Subcutaneous abdominal adipose tissue (tissue), 5 donors: Measurements from ENCODE around the gene MRPS5.

Experiments used
- H3K27ac ChIP-seq: one replicate; pipeline ENCODE4 v1.7.0; 2013; ENCODE audit warnings: low read depth, mild to moderate bottlenecking, inconsistent platforms, low read length, moderate library complexity
- H3K27me3 ChIP-seq, 5 donors: one replicate each; pipeline ENCODE4 v1.7.0; 2013; ENCODE audit warnings: low read length in 5 of 5, inconsistent platforms in 1 of 5; ENCODE audit not compliant: control insufficient read depth in 5 of 5, insufficient read depth in 4 of 5
- H3K36me3 ChIP-seq, 5 donors: one replicate each; pipeline ENCODE4 v1.7.0; 2013; ENCODE audit warnings: low read length in 5 of 5; ENCODE audit not compliant: control insufficient read depth in 5 of 5, insufficient read depth in 5 of 5
- H3K4me1 ChIP-seq, 5 donors: one replicate each; pipeline ENCODE4 v1.7.0; 2013; ENCODE audit warnings: low read length in 5 of 5, mild to moderate bottlenecking in 3 of 5, moderate library complexity in 1 of 5; ENCODE audit not compliant: control insufficient read depth in 5 of 5, insufficient read depth in 5 of 5
- H3K4me3 ChIP-seq, 5 donors: one replicate each; pipeline ENCODE4 v1.7.0; 2013; ENCODE audit warnings: low read length in 5 of 5, low read depth in 1 of 5
- H3K9ac ChIP-seq, 5 donors: one replicate each; pipeline ENCODE4 v1.7.0; 2013; ENCODE audit warnings: low read length in 5 of 5, mild to moderate bottlenecking in 4 of 5, moderate library complexity in 3 of 5
- H3K9me3 ChIP-seq, 5 donors: one replicate each; pipeline ENCODE4 v1.7.0; 2013; ENCODE audit warnings: low read length in 5 of 5; ENCODE audit not compliant: control insufficient read depth in 5 of 5
- donor health status: healthy.
- donor health status: healthy.
- donor health status: healthy.
- donor health status: healthy.
- donor health status: healthy.

Gene MRPS5

DNA sequence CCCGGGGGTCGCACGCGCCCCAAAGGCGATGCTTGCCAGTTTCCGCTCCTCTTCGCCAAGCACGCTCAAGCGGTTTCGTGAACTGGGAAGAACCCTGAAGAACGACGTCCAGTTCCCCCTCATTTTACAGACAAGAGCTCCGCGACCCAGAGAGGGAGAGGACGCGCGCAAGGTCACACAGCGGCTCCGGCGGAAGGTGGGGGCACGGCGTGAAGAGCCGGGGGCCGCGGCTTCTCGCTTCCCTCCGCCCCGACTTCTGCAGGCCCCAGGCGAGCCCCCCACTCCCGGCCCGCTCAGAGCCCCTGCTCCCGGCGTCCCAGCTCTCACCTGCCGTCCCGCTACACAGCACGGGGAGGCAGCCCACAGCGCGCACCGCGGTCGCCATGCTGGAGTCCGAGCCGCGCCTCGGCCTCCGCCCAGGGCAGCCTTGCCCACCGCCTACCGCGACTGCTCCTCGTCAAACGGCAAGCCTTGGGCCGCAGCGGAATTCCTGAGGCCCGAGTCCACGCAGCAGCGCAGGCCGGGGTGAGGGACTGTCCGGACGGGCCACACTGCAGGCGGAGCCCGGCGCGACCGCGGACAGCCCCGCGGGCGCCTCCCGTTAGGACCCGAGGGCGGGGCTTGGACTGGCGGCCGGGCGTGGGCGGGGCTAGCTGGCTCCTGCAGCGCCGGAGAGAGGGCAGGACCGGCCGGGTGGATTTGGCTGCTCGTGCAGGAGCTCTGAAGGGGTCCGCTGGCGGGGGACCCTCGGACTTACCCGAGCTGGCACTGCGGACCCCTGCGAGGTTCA, at the start of gene MRPS5:
Gene MRPS5 (minus strand): TSS at position 402 of the 790 bp plus-strand sequence. CDS start 17 bp downstream, at position 385.
- peaks cover 3 to 33% (median 26%) of the 10 kb centered on the region in 5 donors for H3K4me1 ChIP-seq
- no peaks in the 10 kb centered on the region for H3K27me3 ChIP-seq
- H3K36me3 ChIP-seq = peaks cover 0 to 8% (median under 1%) of the 10 kb centered on the region in 5 donors
- H3K4me3 ChIP-seq = peak within 1 kb of the TSS; percentile 90 to 99 (median 98)
- H3K27ac ChIP-seq = peak within 1 kb of the TSS; percentile 85
- H3K9me3 ChIP-seq = no peaks in the 10 kb centered on the region
- H3K9ac ChIP-seq = peak within 1 kb of the TSS; percentile 80 to 98 (median 93)

DNA sequence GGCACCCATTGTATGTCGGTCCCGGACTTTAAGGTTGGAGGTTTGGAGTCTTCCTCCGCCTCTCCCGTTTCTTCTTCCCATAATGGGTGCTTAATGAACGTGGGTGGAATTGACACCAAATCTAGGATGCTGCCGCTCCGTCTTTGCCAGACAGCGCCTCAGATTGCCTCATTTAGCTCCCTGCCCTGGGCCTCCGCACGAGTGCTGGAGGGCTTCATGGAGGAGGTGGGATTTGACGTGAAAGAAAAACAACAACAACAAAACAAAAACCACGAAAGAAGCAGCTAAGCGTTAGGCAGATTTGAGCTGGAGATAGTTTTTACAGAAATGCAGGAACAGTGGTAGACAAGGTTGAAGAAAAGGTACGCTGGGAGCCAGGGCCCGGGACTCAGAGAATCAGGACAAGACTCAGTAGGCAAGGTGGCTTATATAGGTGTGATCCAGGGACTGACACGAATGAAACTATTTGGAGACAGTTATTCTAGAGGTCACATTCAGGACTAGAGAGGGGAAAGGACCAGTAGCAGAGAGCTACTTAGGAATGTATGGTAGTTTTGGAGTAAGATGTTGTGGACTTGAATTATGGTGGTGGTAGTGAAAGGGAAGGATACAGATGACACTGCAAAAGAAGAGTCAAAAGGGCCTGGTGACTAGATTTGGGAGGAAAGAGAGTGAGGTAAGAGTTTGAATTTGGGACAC, 44.6 kb upstream of the MRPS5 start:
- Histone ChIP-seq H3K4me3 (peak overlapping the region; percentile 87 to 100 (median 97)), H3K36me3 (no peaks in the 10 kb centered on the region), H3K9ac (peak overlapping the region; percentile 82 to 100 (median 92)), H3K27ac (peak overlapping the region; percentile 97), H3K4me1 (peaks cover 7 to 25% (median 24%) of the 10 kb centered on the region in 5 donors), H3K27me3 (no peaks in the 10 kb centered on the region), H3K9me3 (no peaks in the 10 kb centered on the region)

DNA sequence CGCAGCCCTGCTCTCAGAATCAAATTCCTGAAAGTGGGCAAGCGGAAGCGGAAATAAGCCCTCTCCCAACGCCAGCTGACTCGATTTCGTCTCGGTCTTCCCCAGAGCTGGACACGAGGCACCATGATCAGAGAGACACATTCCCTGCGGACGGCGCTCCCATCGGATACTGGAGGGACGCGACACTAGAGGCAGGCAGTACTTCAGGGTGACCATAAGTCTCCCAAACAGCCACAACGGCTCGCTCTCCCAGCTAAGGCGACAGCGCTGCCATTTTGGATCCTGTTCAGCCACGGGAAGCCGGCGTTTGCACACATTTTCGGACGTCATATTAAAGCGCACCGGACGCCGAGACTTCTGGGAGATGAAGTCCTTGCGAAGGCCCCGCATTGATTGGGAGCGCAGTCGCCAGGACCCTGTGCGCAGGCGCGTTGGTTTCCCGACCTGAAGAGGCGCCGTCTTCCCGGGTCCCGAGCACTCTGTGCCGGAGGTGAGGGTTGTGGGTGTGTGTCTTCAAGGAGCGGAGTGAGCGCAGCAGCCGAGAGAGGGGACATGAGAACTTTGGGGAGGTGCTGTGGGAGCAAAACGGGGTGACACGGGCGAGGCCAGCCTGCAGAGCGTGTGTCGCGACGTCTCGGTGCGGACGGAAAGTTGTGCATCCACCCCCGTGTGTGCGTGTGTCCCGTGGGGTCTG, 43.9 kb upstream of the MRPS5 start, which contains the start of gene ZNF2:
Gene ZNF2 (plus strand): TSS at position 439 of the 694 bp plus-strand sequence. CDS start 10,418 bp downstream, outside the sequence.
- H3K9ac ChIP-seq = peak within 1 kb of the TSS; percentile 89 to 100 (median 96)
- H3K4me3 ChIP-seq = peak within 1 kb of the TSS; percentile 87 to 100 (median 97)
- peak within 1 kb of the TSS; percentile 97 for H3K27ac ChIP-seq
- no peaks in the 10 kb centered on the region for H3K9me3 ChIP-seq
- no peaks in the 10 kb centered on the region for H3K27me3 ChIP-seq
- peaks cover 7 to 25% (median 24%) of the 10 kb centered on the region in 5 donors for H3K4me1 ChIP-seq
- no peaks in the 10 kb centered on the region for H3K36me3 ChIP-seq

DNA sequence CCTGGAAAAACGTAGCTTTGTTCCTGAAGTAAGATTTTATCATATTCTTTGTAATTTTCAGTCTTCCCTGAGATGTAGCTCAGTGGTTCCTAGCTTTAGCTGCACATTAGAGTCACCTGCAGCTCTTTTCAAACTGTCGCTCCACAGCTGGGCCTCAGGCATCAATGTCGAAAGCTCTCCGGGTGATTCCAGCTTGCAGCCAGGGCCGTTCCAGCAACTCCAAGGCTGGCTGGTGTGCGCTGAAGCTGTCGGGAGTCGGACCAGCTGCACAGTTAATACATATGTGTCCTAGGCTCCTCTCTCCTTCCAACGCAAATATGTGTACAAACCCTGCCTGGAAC, 43.4 kb upstream of the MRPS5 start:
- Histone ChIP-seq H3K36me3 (no peaks in the 10 kb centered on the region), H3K27ac (peak overlapping the region; percentile 97), H3K9me3 (no peaks in the 10 kb centered on the region), H3K4me3 (peak overlapping the region; percentile 87 to 100 (median 97)), H3K27me3 (no peaks in the 10 kb centered on the region), H3K9ac (peak overlapping the region; percentile 89 to 100 (median 96)), H3K4me1 (peaks cover 7 to 28% (median 27%) of the 10 kb centered on the region in 5 donors)

DNA sequence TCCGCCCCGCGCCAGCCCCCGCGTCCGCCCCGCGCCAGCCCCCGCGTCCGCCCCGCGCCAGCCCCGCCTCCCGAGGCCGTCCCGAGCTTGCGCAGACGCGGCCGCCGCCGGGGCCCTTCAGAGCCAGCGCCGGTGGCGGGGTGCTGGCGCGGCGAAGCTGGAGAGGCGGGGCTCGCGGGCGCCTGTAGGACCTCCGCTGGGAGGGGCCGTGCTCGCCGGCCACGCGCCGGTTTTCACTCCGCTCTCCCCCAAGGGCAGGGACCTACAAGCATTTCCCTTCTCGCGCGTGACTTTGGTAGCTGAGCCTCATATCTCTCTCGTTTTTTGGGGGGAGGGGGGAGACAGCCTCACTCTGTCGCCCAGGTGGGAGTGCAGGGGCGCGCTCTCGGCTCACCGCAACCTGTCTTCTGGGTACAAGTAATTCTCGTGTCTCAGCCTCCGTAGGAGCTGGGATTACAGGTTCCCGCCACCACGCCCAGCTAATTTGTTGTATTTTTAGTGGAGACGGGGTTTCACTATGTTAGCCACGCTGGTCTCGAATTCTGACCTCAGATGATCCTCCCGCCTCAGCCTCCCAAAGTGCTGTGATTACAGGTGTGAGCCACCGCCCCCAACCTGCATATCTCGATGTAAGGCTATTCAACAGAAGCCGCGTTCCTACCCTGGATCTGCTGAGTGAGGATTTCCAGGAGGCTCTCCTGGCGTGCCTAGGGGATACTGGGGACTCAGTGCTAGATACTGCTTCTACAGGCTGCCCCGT, 38.3 kb upstream of the MRPS5 start, which contains the start of gene ZNF514:
Gene ZNF514 (minus strand): TSS at position 159 of the 760 bp plus-strand sequence. CDS start 6,595 bp downstream, outside the sequence.
- Histone ChIP-seq H3K27me3 (no peaks in the 10 kb centered on the region), H3K4me1 (peaks cover 2 to 33% (median 27%) of the 10 kb centered on the region in 5 donors), H3K36me3 (peaks cover 6 to 22% (median 22%) of the 10 kb centered on the region in 5 donors), H3K4me3 (peak within 1 kb of the TSS; percentile 74 to 93 (median 87)), H3K27ac (peak within 1 kb of the TSS; percentile 64), H3K9ac (peak within 1 kb of the TSS; percentile 72 to 89 (median 81)), H3K9me3 (peaks cover 0 to 10% (median 4%) of the 10 kb centered on the region in 5 donors)

DNA sequence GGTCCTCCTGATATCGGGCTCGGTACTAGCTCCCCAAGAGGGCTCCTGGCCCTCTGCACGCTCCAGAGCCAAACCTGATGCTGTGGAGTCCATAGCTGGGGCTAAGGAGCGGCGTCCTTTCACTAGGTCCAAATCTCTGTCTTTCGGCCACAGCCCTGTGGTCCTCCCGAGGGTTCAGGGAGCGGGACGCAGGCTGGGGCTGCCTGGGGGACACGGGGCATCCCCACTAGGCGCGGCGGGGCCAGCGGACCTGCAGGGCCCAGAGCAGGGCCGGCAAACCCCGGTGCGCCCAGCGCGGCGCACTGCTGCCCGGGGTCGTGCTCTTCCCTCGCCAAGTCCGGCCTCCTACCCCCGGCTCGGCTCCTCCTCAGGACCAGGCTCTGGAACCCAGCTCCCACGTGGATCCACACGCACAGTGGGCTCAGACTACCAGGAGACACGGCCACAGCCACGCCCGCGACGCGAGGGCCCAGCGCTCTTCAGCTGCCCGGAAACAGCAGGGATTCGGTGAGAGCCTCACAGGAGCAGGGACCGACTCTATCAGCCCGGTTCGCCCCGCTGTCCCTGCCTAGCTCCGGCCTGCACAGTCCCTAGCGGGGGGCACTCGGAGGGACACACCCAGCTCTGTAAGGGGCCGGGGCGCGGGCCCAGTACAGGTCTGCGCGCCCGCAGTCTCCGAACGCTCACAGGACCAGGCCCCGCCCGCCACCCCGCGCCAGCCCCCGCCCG, 37.4 kb upstream of the MRPS5 start:
- H3K36me3 ChIP-seq = peaks cover 14 to 30% (median 28%) of the 10 kb centered on the region in 5 donors
- peak overlapping the region; percentile 74 to 93 (median 87) for H3K4me3 ChIP-seq
- H3K4me1 ChIP-seq = peaks cover 2 to 25% (median 19%) of the 10 kb centered on the region in 5 donors
- H3K27ac ChIP-seq = no peak overlapping the region
- H3K9ac ChIP-seq = peak overlapping the region; percentile 64 to 89 (median 75)
- peaks cover 1 to 14% (median 9%) of the 10 kb centered on the region in 5 donors for H3K9me3 ChIP-seq
- no peaks in the 10 kb centered on the region for H3K27me3 ChIP-seq

DNA sequence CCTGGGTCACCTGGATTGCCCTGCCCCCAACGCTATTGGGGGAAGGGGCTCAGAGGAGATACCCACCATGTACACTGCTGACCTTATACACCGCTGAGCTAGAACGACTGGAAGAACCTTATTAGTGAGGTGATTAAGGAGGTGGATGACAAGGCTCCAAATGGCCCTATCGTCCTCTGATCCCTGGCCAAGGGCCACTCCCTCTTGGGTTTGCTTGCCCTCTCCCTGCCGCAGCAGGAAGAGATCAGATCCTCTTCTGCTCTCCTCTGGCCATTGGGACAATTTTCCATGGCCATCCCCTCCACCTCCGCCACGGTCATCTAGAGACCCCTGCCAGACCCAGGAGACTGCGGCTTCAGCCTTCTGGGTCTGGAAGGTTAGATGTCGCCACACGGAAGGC, 36.8 kb upstream of the MRPS5 start:
- peak overlapping the region in 4 of 5 donors; percentile 71 to 89 (median 78) for H3K9ac ChIP-seq

DNA sequence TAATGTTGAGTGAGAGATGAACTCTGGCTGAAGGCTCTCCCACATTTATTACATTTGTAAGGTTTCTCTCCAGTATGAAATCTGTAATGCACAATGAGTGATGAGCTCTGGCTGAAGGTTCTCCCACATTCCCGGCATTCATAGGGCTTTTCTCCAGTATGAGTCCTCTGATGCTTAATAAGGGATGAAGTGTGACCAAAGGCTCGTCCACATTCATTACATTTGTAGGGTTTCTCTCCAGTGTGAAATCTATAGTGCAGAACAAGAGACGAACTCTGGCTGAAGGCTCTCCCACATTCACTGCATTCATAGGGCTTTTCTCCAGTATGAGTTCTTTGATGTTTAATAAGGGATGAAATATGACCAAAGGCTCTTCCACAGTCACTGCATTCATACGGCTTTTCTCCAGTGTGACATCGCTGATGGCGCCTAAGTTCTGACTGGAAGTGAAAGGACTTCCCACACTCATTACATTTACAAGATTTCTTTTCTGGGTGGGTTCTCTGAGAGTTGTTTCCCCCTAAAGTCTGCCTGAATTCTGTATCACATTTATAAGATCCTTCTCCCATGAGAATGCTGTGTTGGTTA, 27.9 kb upstream of the MRPS5 start:
- H3K4me1 ChIP-seq = no peaks in the 10 kb centered on the region
- no peak overlapping the region for H3K27ac ChIP-seq
- H3K9me3 ChIP-seq = peaks cover 67 to 93% (median 90%) of the 10 kb centered on the region in 5 donors
- no peaks in the 10 kb centered on the region for H3K27me3 ChIP-seq
- H3K36me3 ChIP-seq = peaks cover 48 to 74% (median 53%) of the 10 kb centered on the region in 5 donors
- peak overlapping the region; percentile 14 to 63 (median 41) for H3K4me3 ChIP-seq
- H3K9ac ChIP-seq = no peak overlapping the region

More for the DNA sequence above, 36.8 kb upstream of the MRPS5 start:
- peaks cover 2 to 22% (median 19%) of the 10 kb centered on the region in 5 donors for H3K4me1 ChIP-seq
- no peaks in the 10 kb centered on the region for H3K27me3 ChIP-seq
- H3K27ac ChIP-seq = no peak overlapping the region
- H3K9me3 ChIP-seq = peaks cover 2 to 16% (median 11%) of the 10 kb centered on the region in 5 donors
- peaks cover 17 to 34% (median 30%) of the 10 kb centered on the region in 5 donors for H3K36me3 ChIP-seq
- peak overlapping the region; percentile 74 to 93 (median 87) for H3K4me3 ChIP-seq
